Stimulated activated CD4-positive, alpha-beta T cell treated with anti-CD3 and anti-CD28 coated beads, Interleukin-15, amount 100 ng/mL, for 1 hour (primary cell): ENCODE measurements around the gene PDAP1.
"Not testable (repeated sequence)": the region's sequence is repeated elsewhere in the genome, so short reads cannot be mapped to it uniquely, and the experiment has no call there.

Experiments used
- DNase-seq, 2 donors: peaks; one replicate each; pipeline ENCODE4 v3.0.0-alpha.2; 2020; ENCODE audit warnings: low read depth in 1 of 2, low spot score in 1 of 2

The PDAP1 gene

DNA sequence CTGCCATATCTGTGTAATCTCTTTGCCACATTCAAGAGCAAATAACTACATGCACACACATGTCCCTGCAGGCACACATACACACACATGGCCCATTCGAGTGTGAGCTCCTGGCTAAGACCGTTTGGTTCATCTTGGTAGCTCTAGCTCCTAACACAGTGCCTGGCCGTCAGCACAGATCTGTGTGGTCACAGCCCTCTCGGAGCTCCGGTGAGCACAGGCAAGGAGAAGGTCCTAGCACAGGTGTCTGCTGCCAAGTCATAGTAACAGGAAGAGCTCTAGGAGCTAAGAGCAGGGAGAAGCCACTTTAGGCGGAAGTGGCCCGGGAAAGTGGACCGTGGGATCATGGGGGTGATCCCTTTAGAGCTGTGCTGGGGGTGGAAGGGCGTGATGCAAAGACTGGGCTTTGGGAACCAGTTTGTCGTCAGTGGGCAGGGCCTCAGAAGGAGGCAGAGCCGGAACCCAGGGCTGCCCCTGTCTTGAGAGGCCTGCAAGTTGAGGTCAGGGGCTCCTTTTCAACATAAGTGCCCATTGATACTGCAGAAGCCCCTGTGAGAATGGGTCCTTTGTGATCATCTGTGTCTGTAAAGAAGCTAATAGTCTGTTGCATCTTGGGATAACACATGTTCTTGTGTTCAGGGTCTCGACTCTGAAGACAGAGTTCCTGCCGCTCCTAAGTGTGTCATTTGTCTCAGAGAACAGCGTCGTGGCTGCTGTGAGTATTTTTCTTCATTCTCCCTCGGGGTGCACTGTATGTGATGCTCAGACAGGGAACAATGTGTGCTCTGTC is 50.5 kb downstream of the PDAP1 start:
- no peak for DNase-seq

DNA sequence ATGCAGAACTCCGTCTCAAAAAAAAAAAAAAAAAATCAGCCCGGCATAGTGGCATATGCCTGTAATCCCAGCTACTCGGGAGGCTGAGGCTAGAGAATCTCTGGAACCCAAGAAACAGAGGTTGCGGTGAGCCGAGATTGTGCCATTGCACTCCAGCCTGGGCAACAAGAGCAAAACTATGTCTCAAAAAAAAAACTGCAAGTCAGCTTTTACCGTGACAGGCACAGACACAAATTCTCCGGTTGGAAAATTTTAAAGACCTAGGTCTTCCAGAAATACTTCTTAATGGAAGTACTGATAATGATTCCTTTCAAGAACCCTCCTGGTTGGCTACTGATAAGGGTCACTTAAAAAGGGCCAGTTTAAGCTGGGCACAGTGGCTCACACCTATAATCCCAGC is 53.3 kb downstream of the PDAP1 start:
- DNase-seq, result no peak

DNA sequence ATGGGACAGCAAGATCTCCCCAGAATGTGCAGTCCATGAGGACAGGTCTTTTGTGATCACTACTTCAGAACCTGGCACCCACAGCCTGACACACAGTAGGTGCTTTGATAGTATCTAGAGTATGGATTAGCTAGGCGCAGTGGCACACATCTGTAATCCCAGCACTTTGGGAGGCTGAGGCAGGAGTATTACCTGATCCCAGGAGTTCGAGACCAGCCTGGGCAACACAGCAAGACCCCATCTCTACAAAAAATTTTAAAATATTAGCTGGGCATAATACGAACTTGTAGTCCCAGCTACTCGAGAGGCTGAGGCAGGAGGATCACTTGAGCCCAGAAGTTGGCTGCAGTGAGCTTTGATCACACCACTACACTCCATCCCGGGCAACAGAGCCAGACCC is 56.1 kb downstream of the PDAP1 start:
- DNase-seq, result no peak

DNA sequence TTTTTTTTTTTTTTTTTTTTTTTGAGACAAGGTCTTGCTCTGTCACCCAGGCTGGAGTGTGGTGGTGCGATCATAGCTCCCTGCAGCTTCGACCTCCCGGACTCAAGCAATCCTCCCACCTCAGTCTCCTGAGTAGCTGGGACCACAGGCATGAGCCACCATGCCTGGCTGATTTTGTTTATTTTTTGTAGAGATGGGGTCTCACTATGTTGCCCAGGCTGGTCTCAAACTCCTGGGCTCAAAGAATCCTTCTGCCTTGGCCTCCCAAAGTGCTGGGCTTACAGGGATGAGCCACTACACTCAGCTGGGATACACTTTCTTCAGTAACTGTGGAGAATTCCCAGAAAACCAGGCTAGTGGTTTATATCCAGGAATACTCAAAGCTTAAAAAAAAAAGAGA is 57.8 kb downstream of the PDAP1 start:
- DNase-seq, result not testable (repeated sequence)
